Spleen (tissue), 7 donors: ENCODE data around the gene TPRX1.

ENCODE experiments used
- CTCF ChIP-seq, 11 experiments: fragments of 200-600 bp in 7 of 11; fragments of 450-650 bp in 4 of 11; sonication (generic) in 4 of 11; IDR thresholded peaks in 8 of 11; conservative IDR thresholded peaks in 3 of 11; 1 replicate in 7 of 11; 2 replicates in 4 of 11; pipeline versions ENCODE4 v1.4.0 to v1.8.0; 2016 to 2021; ENCODE audit warnings: antibody characterized with exemption in 11 of 11, inconsistent platforms in 4 of 11, mild to moderate bottlenecking in 1 of 11
- POLR2A ChIP-seq, 3 donors: fragments of 450-650 bp; IDR thresholded peaks; one replicate each; pipeline ENCODE4 v1.5.1; 2017; ENCODE audit warnings: antibody characterized with exemption in 3 of 3, mild to moderate bottlenecking in 1 of 3
- POLR2AphosphoS5 ChIP-seq, 3 donors: sonication (generic); formaldehyde crosslinking; IDR thresholded peaks; one replicate each; pipeline ENCODE4 v1.5.1; 2017; ENCODE audit warnings: antibody characterized with exemption in 3 of 3
- donor health status: DM: no; HTN: no; CAD: no; lungs with moderate emphysema.
- donor health status: DM: no; HTN: no; CAD: no.
- donor health status: DM: no; HTN: no; CAD: no.

DNA sequence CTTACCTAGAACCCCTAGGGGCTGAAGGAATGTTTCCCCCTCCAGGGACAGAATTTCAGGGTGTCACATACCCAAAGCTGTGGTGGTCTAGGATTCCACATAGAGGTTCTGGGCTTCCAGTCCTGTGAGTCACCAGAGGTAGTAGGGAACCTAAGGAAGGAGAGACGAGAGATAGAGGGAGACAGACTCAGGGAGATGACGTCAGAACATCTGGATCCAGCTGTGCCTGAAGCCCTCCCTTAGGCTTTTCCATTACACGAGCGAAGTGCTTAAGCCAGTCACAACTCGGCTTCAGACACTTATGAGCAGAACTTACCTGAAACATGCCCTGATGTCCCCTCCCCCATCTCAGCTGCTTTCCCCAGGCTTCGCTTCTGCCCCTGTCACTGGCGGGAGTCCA lies 37.7 kb downstream of the TPRX1 start:
- no peak for TF ChIP-seq CTCF (IDR thresholded peaks at IDR 0.05 in 8 of 11, conservative IDR thresholded peaks at IDR 0.05 in 3 of 11)
- TF ChIP-seq POLR2AphosphoS5 (IDR thresholded peaks at IDR 0.05): no peak
- TF ChIP-seq POLR2A (IDR thresholded peaks at IDR 0.05): no peak
